HEK293 (cell line): ENCODE results near the gene PGBD5.

ENCODE experiments used
- AEBP2 ChIP-seq: fragments of 450-650 bp; formaldehyde crosslinking; IDR thresholded peaks from 2 replicates; pipeline ENCODE4 v1.5.1; 2016; ENCODE audit warnings: missing biosample characterization, missing genetic modification characterization, borderline replicate concordance
- BCL11B ChIP-seq: fragments of 450-650 bp; formaldehyde crosslinking; IDR thresholded peaks from 2 replicates; pipeline ENCODE4 v1.5.1; 2016; ENCODE audit warnings: low read depth, missing biosample characterization, missing genetic modification characterization
- EGR2 ChIP-seq: fragments of 450-650 bp; formaldehyde crosslinking; IDR thresholded peaks from 2 replicates; pipeline ENCODE4 v1.5.1; 2016; ENCODE audit warnings: low read depth, missing biosample characterization, missing genetic modification characterization
- GLI2 ChIP-seq: fragments of 450-650 bp; formaldehyde crosslinking; IDR thresholded peaks from 2 replicates; pipeline ENCODE4; 2017; ENCODE audit warnings: missing biosample characterization, missing genetic modification characterization, low read depth, borderline replicate concordance
- KLF7 ChIP-seq: fragments of 450-650 bp; formaldehyde crosslinking; IDR thresholded peaks from 2 replicates; pipeline ENCODE4 v1.5.1; 2016; ENCODE audit warnings: missing biosample characterization, missing genetic modification characterization, borderline replicate concordance
- PRDM6 ChIP-seq: fragments of 450-650 bp; formaldehyde crosslinking; IDR thresholded peaks from 2 replicates; pipeline ENCODE4 v1.5.1; 2017; ENCODE audit warnings: missing biosample characterization, missing genetic modification characterization
- REPIN1 ChIP-seq: fragments of 450-650 bp; formaldehyde crosslinking; IDR thresholded peaks from 2 replicates; pipeline ENCODE4 v1.5.1; 2017; ENCODE audit warnings: missing biosample characterization, missing genetic modification characterization, low read depth
- SCRT1 ChIP-seq: fragments of 450-650 bp; formaldehyde crosslinking; IDR thresholded peaks from 2 replicates; pipeline ENCODE4 v1.5.1; 2016; ENCODE audit warnings: missing biosample characterization, missing genetic modification characterization, borderline replicate concordance
- SP3 ChIP-seq: fragments of 450-650 bp; formaldehyde crosslinking; IDR thresholded peaks from 2 replicates; pipeline ENCODE4 v1.5.1; 2016; ENCODE audit warnings: missing biosample characterization, missing genetic modification characterization
- ZBTB26 ChIP-seq: fragments of 450-650 bp; formaldehyde crosslinking; optimal IDR thresholded peaks from 2 replicates; pipeline ENCODE3; 2016; ENCODE audit warnings: missing biosample characterization, mild to moderate bottlenecking, missing genetic modification characterization
- ZNF155 ChIP-seq: fragments of 450-650 bp; formaldehyde crosslinking; IDR thresholded peaks from 2 replicates; pipeline ENCODE4 v1.5.1; 2016; ENCODE audit warnings: missing biosample characterization, missing genetic modification characterization
- ZNF16 ChIP-seq: fragments of 450-650 bp; formaldehyde crosslinking; IDR thresholded peaks from 2 replicates; pipeline ENCODE4 v1.5.1; 2016; ENCODE audit warnings: low read depth, missing biosample characterization, missing genetic modification characterization
- ZNF175 ChIP-seq: fragments of 450-650 bp; formaldehyde crosslinking; IDR thresholded peaks from 2 replicates; pipeline ENCODE4 v1.5.1; 2016; ENCODE audit warnings: missing biosample characterization, missing genetic modification characterization
- ZNF202 ChIP-seq: fragments of 450-650 bp; formaldehyde crosslinking; IDR thresholded peaks from 2 replicates; pipeline ENCODE4 v1.5.1; 2016; ENCODE audit warnings: missing biosample characterization, missing genetic modification characterization, borderline replicate concordance
- ZNF510 ChIP-seq: fragments of 450-650 bp; formaldehyde crosslinking; IDR thresholded peaks from 2 replicates; pipeline ENCODE4 v1.5.1; 2018; ENCODE audit warnings: mild to moderate bottlenecking, missing genetic modification characterization, missing biosample characterization; ENCODE audit not compliant: insufficient replicate concordance
- ZNF549 ChIP-seq: fragments of 450-650 bp; IDR thresholded peaks from 2 replicates; pipeline ENCODE4 v1.5.1; 2018; ENCODE audit warnings: missing biosample characterization, missing genetic modification characterization, mild to moderate bottlenecking, inconsistent platforms, moderate library complexity
- ZNF660 ChIP-seq: fragments of 450-650 bp; IDR thresholded peaks from 2 replicates; pipeline ENCODE4 v1.5.1; 2018; ENCODE audit warnings: missing biosample characterization, mild to moderate bottlenecking, missing genetic modification characterization
- ZNF707 ChIP-seq: fragments of 450-650 bp; formaldehyde crosslinking; IDR thresholded peaks from 2 replicates; pipeline ENCODE4 v1.5.1; 2016; ENCODE audit warnings: missing biosample characterization, missing genetic modification characterization
- ZNF837 ChIP-seq: fragments of 450-650 bp; formaldehyde crosslinking; IDR thresholded peaks from 2 replicates; pipeline ENCODE4 v1.5.1; 2016; ENCODE audit warnings: missing biosample characterization, missing genetic modification characterization
- ZSCAN16 ChIP-seq: fragments of 450-650 bp; formaldehyde crosslinking; IDR thresholded peaks from 2 replicates; pipeline ENCODE4 v1.5.1; 2016; ENCODE audit warnings: missing biosample characterization, missing genetic modification characterization
- ZSCAN18 ChIP-seq: fragments of 450-650 bp; formaldehyde crosslinking; IDR thresholded peaks from 2 replicates; pipeline ENCODE4 v1.5.1; 2016; ENCODE audit warnings: missing biosample characterization, missing genetic modification characterization
- ZSCAN30 ChIP-seq: fragments of 450-650 bp; IDR thresholded peaks from 2 replicates; pipeline ENCODE4 v1.5.1; 2018; ENCODE audit warnings: missing biosample characterization, mild to moderate bottlenecking, missing genetic modification characterization, moderate library complexity
- ZXDB ChIP-seq: fragments of 450-650 bp; formaldehyde crosslinking; IDR thresholded peaks from 2 replicates; pipeline ENCODE4 v1.5.1; 2016; ENCODE audit warnings: missing biosample characterization, missing genetic modification characterization
- TF ChIP-seq, protein P1 (sequence below): fragments of 450-650 bp; formaldehyde crosslinking; IDR thresholded peaks from 2 replicates; pipeline ENCODE4 v1.5.1; 2016; ENCODE audit warnings: missing biosample characterization, missing genetic modification characterization
- TF ChIP-seq, protein P2 (sequence below): fragments of 450-650 bp; formaldehyde crosslinking; IDR thresholded peaks from 2 replicates; pipeline ENCODE4 v1.5.1; 2016; ENCODE audit warnings: missing biosample characterization, missing genetic modification characterization, low read depth

Gene PGBD5

GRCh38 chr1:230310381-230311163, 115.6 kb downstream of the PGBD5 start (continued):
- TF ChIP-seq, protein P1, sequence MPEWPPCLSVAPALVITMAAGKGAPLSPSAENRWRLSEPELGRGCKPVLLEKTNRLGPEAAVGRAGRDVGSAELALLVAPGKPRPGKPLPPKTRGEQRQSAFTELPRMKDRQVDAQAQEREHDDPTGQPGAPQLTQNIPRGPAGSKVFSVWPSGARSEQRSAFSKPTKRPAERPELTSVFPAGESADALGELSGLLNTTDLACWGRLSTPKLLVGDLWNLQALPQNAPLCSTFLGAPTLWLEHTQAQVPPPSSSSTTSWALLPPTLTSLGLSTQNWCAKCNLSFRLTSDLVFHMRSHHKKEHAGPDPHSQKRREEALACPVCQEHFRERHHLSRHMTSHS (tag by site-specific recombination) = no peak
- TF ChIP-seq ZNF549 (tag by site-specific recombination) (no peak), EGR2 (tag by site-specific recombination) (no peak), ZXDB (tag by site-specific recombination) (0 out of 2 replicates have a peak, but pooled peaks have one; percentile 33), KLF7 (tag by site-specific recombination) (no peak), SP3 (no peak), REPIN1 (tag by site-specific recombination) (no peak), ZNF660 (tag by site-specific recombination) (peak; percentile 74), SCRT1 (tag by site-specific recombination) (peak; percentile 63; the same call in 1 of the 2 replicates), ZBTB26 (tag by site-specific recombination) (no peak), ZSCAN18 (tag by site-specific recombination) (no peak), GLI2 (tag by site-specific recombination) (no peak), ZSCAN16 (tag by site-specific recombination) (no peak), PRDM6 (no peak), ZNF175 (tag by site-specific recombination) (no peak), ZNF155 (tag by site-specific recombination) (no peak), ZNF707 (tag by site-specific recombination) (no peak), ZSCAN30 (tag by site-specific recombination) (no peak; the same call in 1 of the 2 replicates), ZNF202 (tag by site-specific recombination) (no peak), ZNF16 (no peak), ZNF510 (tag by site-specific recombination) (no peak), AEBP2 (tag by site-specific recombination) (no peak), ZNF837 (tag by site-specific recombination) (no peak), BCL11B (tag by site-specific recombination) (peak; percentile 67)
- TF ChIP-seq, protein P2, sequence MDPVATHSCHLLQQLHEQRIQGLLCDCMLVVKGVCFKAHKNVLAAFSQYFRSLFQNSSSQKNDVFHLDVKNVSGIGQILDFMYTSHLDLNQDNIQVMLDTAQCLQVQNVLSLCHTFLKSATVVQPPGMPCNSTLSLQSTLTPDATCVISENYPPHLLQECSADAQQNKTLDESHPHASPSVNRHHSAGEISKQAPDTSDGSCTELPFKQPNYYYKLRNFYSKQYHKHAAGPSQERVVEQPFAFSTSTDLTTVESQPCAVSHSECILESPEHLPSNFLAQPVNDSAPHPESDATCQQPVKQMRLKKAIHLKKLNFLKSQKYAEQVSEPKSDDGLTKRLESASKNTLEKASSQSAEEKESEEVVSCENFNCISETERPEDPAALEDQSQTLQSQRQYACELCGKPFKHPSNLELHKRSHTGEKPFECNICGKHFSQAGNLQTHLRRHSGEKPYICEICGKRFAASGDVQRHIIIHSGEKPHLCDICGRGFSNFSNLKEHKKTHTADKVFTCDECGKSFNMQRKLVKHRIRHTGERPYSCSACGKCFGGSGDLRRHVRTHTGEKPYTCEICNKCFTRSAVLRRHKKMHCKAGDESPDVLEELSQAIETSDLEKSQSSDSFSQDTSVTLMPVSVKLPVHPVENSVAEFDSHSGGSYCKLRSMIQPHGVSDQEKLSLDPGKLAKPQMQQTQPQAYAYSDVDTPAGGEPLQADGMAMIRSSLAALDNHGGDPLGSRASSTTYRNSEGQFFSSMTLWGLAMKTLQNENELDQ (tag by site-specific recombination) = no peak
